K562 (cell line): ENCODE measurements around the gene SLC9A1. TPM values are rescaled to one million over a fixed set of nuclear protein-coding genes. Genes with fewer than 3 reads are reported as not detected.
A peak's percentile ranks its signal among the peaks of the same experiment; 100 is the strongest.

Experiments
- ATAC-seq: fragments of 200-7000 bp; cut with Tn5 transposase; 3 replicates; pipeline ENCODE4 v1.9.1; 2020; ENCODE audit warnings: moderate library complexity
- BruUV-seq: library from RNA; stranded (reverse); fragments of 400-500 nt; replicated peaks from 2 replicates; lab custom pipeline; 2021; lab: Mats Ljungman, UMichigan
- CTCF ChIA-PET: fragments of 300-600 bp; formaldehyde crosslinking; extraction: SDS; loops from one replicate; lab custom pipeline; 2021; ENCODE audit warnings: low intra/inter-chr PET ratio; lab: Yijun Ruan, JAX
- POLR2A ChIA-PET: fragments of 300-600, 350-650 bp; sonication (Branson Sonifier 250); formaldehyde crosslinking; extraction: SDS; loops from one replicate; lab custom pipeline; 2021; ENCODE audit warnings: antibody characterized with exemption, inconsistent platforms; lab: Yijun Ruan, JAX
- DNase-seq, 4 experiments: peaks; one replicate each; pipeline versions ENCODE4 v3.0.0 to v3.0.0-alpha.2; 2011 to 2018; ENCODE audit warnings: low spot score in 3 of 4, mixed read lengths in 3 of 4; ENCODE audit errors: extremely low read depth in 1 of 4
- FAIRE-seq: peaks from 2 replicates; lab custom pipeline; 2011; peaks lifted over from hg19 to GRCh38; lab: Jason Lieb, UNC
- H2AFZ ChIP-seq: 2 replicates; pipeline ENCODE4 v1.6.0; 2011; ENCODE audit warnings: low read depth, low read length, control low read depth, inconsistent platforms
- H3K27ac ChIP-seq: fragments of 200-600 bp; 3 replicates; pipeline ENCODE4 v1.8.0; 2011; ENCODE audit warnings: low read depth, mild to moderate bottlenecking, control low read depth, inconsistent platforms, low read length, moderate library complexity, mixed read lengths; ENCODE audit errors: extremely low read depth
- H3K27me3 ChIP-seq, 2 experiments: fragments of 300-600 bp in 1 of 2; 2 replicates in 1 of 2; 3 replicates in 1 of 2; pipeline versions ENCODE4 v1.6.0 to v1.8.0; 2011; ENCODE audit warnings: inconsistent platforms in 2 of 2, low read length in 2 of 2, mild to moderate bottlenecking in 1 of 2, mixed read lengths in 1 of 2, moderate library complexity in 1 of 2; ENCODE audit not compliant: control insufficient read depth in 2 of 2, insufficient read depth in 2 of 2
- H3K36me3 ChIP-seq: fragments of 300-600 bp; 3 replicates; pipeline ENCODE4 v1.8.0; 2011; ENCODE audit warnings: mild to moderate bottlenecking, low read length, inconsistent platforms; ENCODE audit not compliant: control insufficient read depth, insufficient read depth
- H3K4me1 ChIP-seq, 2 experiments: fragments of 200-600 bp in 1 of 2; replicated peaks in 1 of 2; 2 replicates in 1 of 2; 3 replicates in 1 of 2; pipeline versions ENCODE4 v1.5.1 to v1.8.0; 2011; ENCODE audit warnings: inconsistent platforms in 2 of 2, low read length in 2 of 2, mild to moderate bottlenecking in 1 of 2, mixed read lengths in 1 of 2, moderate library complexity in 1 of 2; ENCODE audit not compliant: control insufficient read depth in 2 of 2, insufficient read depth in 2 of 2
- H3K4me2 ChIP-seq: 2 replicates; pipeline ENCODE4 v1.6.1; 2011; ENCODE audit warnings: low read length, control low read depth, inconsistent platforms, mixed read lengths; ENCODE audit not compliant: insufficient read depth
- H3K4me3 ChIP-seq: fragments of 200-600 bp; sonication (generic), shearing (Covaris generic); 2 replicates; pipeline ENCODE4 v1.5.1; 2016; ENCODE audit warnings: control low read depth, inconsistent platforms
- H3K79me2 ChIP-seq: fragments of 200-600 bp; 3 replicates; pipeline ENCODE4 v1.8.0; 2011; ENCODE audit warnings: low read length, inconsistent platforms; ENCODE audit not compliant: control insufficient read depth, insufficient read depth
- H3K9ac ChIP-seq, 2 experiments: 2 replicates each; pipeline versions ENCODE4 v1.6.0 to v1.6.1; 2011; ENCODE audit warnings: low read depth in 2 of 2, low read length in 2 of 2, control low read depth in 1 of 2, inconsistent platforms in 1 of 2, mild to moderate bottlenecking in 1 of 2, mixed read lengths in 1 of 2; ENCODE audit not compliant: insufficient read depth in 1 of 2
- H3K9me1 ChIP-seq: one replicate; pipeline ENCODE4 v1.6.0; 2011; ENCODE audit warnings: inconsistent platforms, mild to moderate bottlenecking, low read length, moderate library complexity; ENCODE audit not compliant: control insufficient read depth, insufficient read depth
- H3K9me3 ChIP-seq: replicated peaks from 2 replicates; pipeline ENCODE4 v1.5.1; 2011; ENCODE audit warnings: low read depth, low read length, inconsistent platforms; ENCODE audit not compliant: control insufficient read depth, insufficient read depth
- H4K20me1 ChIP-seq: replicated peaks from 2 replicates; pipeline ENCODE4 v1.6.1; 2011; ENCODE audit warnings: low read length, inconsistent platforms, mixed read lengths; ENCODE audit not compliant: control insufficient read depth, insufficient read depth
- ARID2 ChIP-seq: fragments of 450-650 bp; IDR thresholded peaks from 2 replicates; pipeline ENCODE4 v1.6.1; 2017; ENCODE audit warnings: antibody characterized with exemption, mild to moderate bottlenecking
- CHD7 ChIP-seq: fragments of 200-600 bp; sonication (generic); IDR thresholded peaks from one replicate; pipeline ENCODE4 v1.6.1; 2012; ENCODE audit warnings: mild to moderate bottlenecking, low read depth, low read length, inconsistent platforms
- CTCFL ChIP-seq: IDR thresholded peaks from 2 replicates; pipeline ENCODE4 v1.6.1; 2011; ENCODE audit warnings: borderline replicate concordance, low read depth, mild to moderate bottlenecking, moderate library complexity, low read length; ENCODE audit not compliant: insufficient read depth, poor library complexity, severe bottlenecking
- PCBP2 ChIP-seq: fragments of 200-400 bp; formaldehyde crosslinking; IDR thresholded peaks from 2 replicates; pipeline ENCODE4 v1.6.1; 2018; ENCODE audit warnings: low read length, low read depth, mild to moderate bottlenecking, moderate library complexity; ENCODE audit not compliant: poor library complexity, severe bottlenecking
- SRSF9 ChIP-seq: fragments of 200-400 bp; formaldehyde crosslinking; IDR thresholded peaks from 2 replicates; pipeline ENCODE4 v1.6.1; 2017; ENCODE audit warnings: low read depth, low read length, borderline replicate concordance
- ZNF785 ChIP-seq: fragments of 250-450 bp; sonication (Bioruptor Pico); IDR thresholded peaks from 2 replicates; pipeline ENCODE4 v1.4.0; 2020; ENCODE audit warnings: mild to moderate bottlenecking
- WGBS: fragments of 100-300 bp; shearing (Covaris generic); methylation state at CpG from one replicate; pipeline ENCODE4 v1.1.6; 2016; ENCODE audit warnings: low coverage, mixed read lengths; ENCODE audit not compliant: insufficient coverage; ENCODE audit errors: missing lambda C conversion rate; 5-methylcytosine and 5-hydroxymethylcytosine counted together
- in situ Hi-C: fragments of 300-500 bp; cut with MboI; formaldehyde crosslinking; loops from 4 replicates; pipeline ENCODE4 v1.15.0; 2018; ENCODE audit warnings: inconsistent platforms, mixed read lengths
- intact Hi-C: fragments of 100-400 bp; cut with micrococcal nuclease; formaldehyde crosslinking; loops from 2 replicates; pipeline ENCODE4 v1.14.2; 2022
- polyA plus RNA-seq, 8 experiments: library from polyadenylated mRNA; depleted of rRNA in 4 of 8; stranded (reverse) in 5 of 8; unstranded in 3 of 8; fragments of >200 nt; fragmentation: Nextera tagmentation in 2 of 8; fragmentation: Illumina TruSeq in 1 of 8; extraction: Ambion mirVana in 2 of 8; extraction: Trizol in 1 of 8; gene quantifications; 2 replicates each; pipeline versions ENCODE4 v1.2.1 to v1.2.3, GENCODE V29; 2011 to 2014; ENCODE audit warnings: inconsistent platforms in 1 of 8, missing spikeins in 1 of 8
- total RNA-seq, 7 experiments: library from RNA; depleted of rRNA in 6 of 7; stranded (reverse); fragments of >200 nt in 6 of 7; fragmentation: Illumina TruSeq in 2 of 7; extraction: Trizol in 2 of 7; gene quantifications; 2 replicates each; pipeline versions ENCODE4 v1.2.1 to v1.2.3, GENCODE V29; 2011 to 2021; ENCODE audit warnings: low replicate concordance in 1 of 7

The SLC9A1 gene
- total and polyA plus RNA-seq, 9 of the 15 experiments (the other 6 are each of a cell fraction or from before 2014, with no cell fraction given): 0.59 to 14.4 (median 2.0) TPM

- TF ChIP-seq PCBP2 (peak; percentile 66), ARID2 (no peak)
Observed at GRCh38 chr1:27076803-27077202, 78.1 kb downstream of the SLC9A1 start (continued).

- intact Hi-C loops (no loop called here), in situ Hi-C loops (no loop called here)
- WGBS: 7% methylated on average over 3 of the region's 3 CpGs
- Histone ChIP-seq H3K4me3 (no peak overlapping the region), H3K36me3 (no peaks in the 10 kb centered on the region), H3K27me3 (no peaks in the 10 kb centered on the region), H4K20me1 (no peaks in the 10 kb centered on the region), H2AFZ (peak overlapping the region; percentile 90), H3K4me2 (peak overlapping the region; percentile 52), H3K4me1 (peaks cover 22 to 39% of the 10 kb centered on the region in 2 experiments), H3K27ac (peak overlapping the region; percentile 79), H3K9me3 (no peaks in the 10 kb centered on the region), H3K9ac (peak overlapping the region; percentile 53 to 82), H3K79me2 (no peaks in the 10 kb centered on the region), H3K9me1 (no peaks in the 10 kb centered on the region)
- DNase-seq: peak; percentile 93 to 99 (median 98)
- ChIA-PET POLR2A (interaction anchor here (0.5 to 1.2 kb wide), 9 partner anchors 12 to 1629 kb away, joined by 3 to 10 read pairs (median 3); no protein-coding TSS in a partner anchor), CTCF (no interaction called here)
- ATAC-seq: peak; percentile 95
- FAIRE-seq: peak; percentile 99
- BruUV-seq: no TSS peak
- no peak for TF ChIP-seq ZNF785
- TF ChIP-seq CTCFL: no peak
- no peak for TF ChIP-seq CHD7
- no peak for TF ChIP-seq SRSF9
Observed at GRCh38 chr1:27074175-27074780, 80.6 kb downstream of the SLC9A1 start.
